Retina (tissue), 1 donor: ENCODE measurements around the gene PWWP2B.
A peak's percentile ranks its signal among the peaks of the same experiment; 100 is the strongest.

ENCODE experiments used
- DNase-seq: peaks from one replicate; pipeline ENCODE4 v3.0.0-alpha.2; 2016

The PWWP2B gene

GRCh38 chr10:132408367-132408781, 11.4 kb downstream of the PWWP2B start:
- DNase-seq = no peak

- no peak for DNase-seq
Observed at GRCh38 chr10:132408823-132409666, 12.0 kb downstream of the PWWP2B start.

- DNase-seq = no peak
Observed at GRCh38 chr10:132409667-132410028, 12.6 kb downstream of the PWWP2B start.

GRCh38 chr10:132410056-132410778, 13.2 kb downstream of the PWWP2B start:
- DNase-seq = no peak

GRCh38 chr10:132410779-132411532, 14.0 kb downstream of the PWWP2B start:
- DNase-seq = peak; percentile 49

GRCh38 chr10:132411561-132412253, 14.7 kb downstream of the PWWP2B start:
- peak; percentile 69 for DNase-seq

- DNase-seq = no peak
Observed at GRCh38 chr10:132412316-132413192, 15.6 kb downstream of the PWWP2B start.

- no peak for DNase-seq
Observed at GRCh38 chr10:132413226-132414205, 16.5 kb downstream of the PWWP2B start.

- DNase-seq = no peak
Observed at GRCh38 chr10:132414402-132415016, 17.5 kb downstream of the PWWP2B start.

GRCh38 chr10:132415255-132415654, 18.3 kb downstream of the PWWP2B start:
- no peak for DNase-seq

GRCh38 chr10:132415956-132416355, 19.0 kb downstream of the PWWP2B start:
- no peak for DNase-seq

- no peak for DNase-seq
Observed at GRCh38 chr10:132416566-132417256, 19.7 kb downstream of the PWWP2B start.

GRCh38 chr10:132417257-132417910, 20.4 kb downstream of the PWWP2B start:
- DNase-seq = no peak

- no peak for DNase-seq
Observed at GRCh38 chr10:132417957-132418441, 21.0 kb downstream of the PWWP2B start.

GRCh38 chr10:132418527-132419416, 21.8 kb downstream of the PWWP2B start:
- DNase-seq = peak; percentile 56

- no peak for DNase-seq
Observed at GRCh38 chr10:132419538-132420468, 22.8 kb downstream of the PWWP2B start.
